A673 (cell line): ENCODE measurements around the gene PALLD. TPM values are rescaled to one million over a fixed set of nuclear protein-coding genes. Genes with fewer than 3 reads are reported as not detected.

Experiments
- BruUV-seq: library from RNA; stranded (reverse); fragments of 400-500 nt; replicated peaks from 2 replicates; lab custom pipeline; 2021; lab: Mats Ljungman, UMichigan
- CTCF ChIA-PET: fragments of 300-600 bp; sonication (Branson Sonifier 250); formaldehyde crosslinking; loops from one replicate; lab custom pipeline; 2022; ENCODE audit warnings: antibody characterized with exemption; lab: Charles Lee
- POLR2A ChIA-PET: fragments of 300-600 bp; sonication (Branson Sonifier 250); formaldehyde crosslinking; loops from one replicate; lab custom pipeline; 2022; ENCODE audit warnings: antibody characterized with exemption; ENCODE audit not compliant: low non-redundant PET; lab: Charles Lee
- DNase-seq: peaks from one replicate; pipeline ENCODE4 v3.0.0-alpha.2; 2015; ENCODE audit warnings: low spot score
- H3K27ac ChIP-seq: fragments of 200-600 bp; sonication (generic); 2 replicates; pipeline ENCODE4 v1.5.1; 2016; ENCODE audit warnings: mixed run types, low read depth, mild to moderate bottlenecking, mixed read lengths, antibody characterized with exemption, low read length; ENCODE audit not compliant: poor library complexity, severe bottlenecking
- H3K27me3 ChIP-seq: fragments of 200-600 bp; sonication (generic); replicated peaks from 2 replicates; pipeline ENCODE4 v1.6.1; 2017; ENCODE audit warnings: mixed run types, low read depth, mild to moderate bottlenecking, mixed read lengths, antibody characterized with exemption, low read length; ENCODE audit not compliant: insufficient read depth, poor library complexity
- H3K36me3 ChIP-seq: fragments of 200-600 bp; sonication (generic); 2 replicates; pipeline ENCODE4 v1.6.1; 2016; ENCODE audit warnings: mixed run types, mild to moderate bottlenecking, mixed read lengths, antibody characterized with exemption, low read length; ENCODE audit not compliant: insufficient read depth, poor library complexity, severe bottlenecking
- H3K4me1 ChIP-seq: fragments of 200-600 bp; sonication (generic); 2 replicates; pipeline ENCODE4 v1.6.1; 2017; ENCODE audit warnings: mixed run types, mild to moderate bottlenecking, mixed read lengths, antibody characterized with exemption, low read length; ENCODE audit not compliant: insufficient read depth, poor library complexity, severe bottlenecking
- H3K4me3 ChIP-seq: fragments of 200-600 bp; sonication (generic); 2 replicates; pipeline ENCODE4 v1.5.1; 2016; ENCODE audit warnings: low read depth, mixed run types, mild to moderate bottlenecking, mixed read lengths, low read length; ENCODE audit not compliant: poor library complexity, severe bottlenecking
- H3K9me3 ChIP-seq: fragments of 200-600 bp; sonication (generic); 2 replicates; pipeline ENCODE4 v1.6.1; 2016; ENCODE audit warnings: mixed run types, low read depth, mild to moderate bottlenecking, mixed read lengths, antibody characterized with exemption, low read length; ENCODE audit not compliant: poor library complexity, severe bottlenecking
- EZH2 ChIP-seq: fragments of 200-600 bp; sonication (generic); IDR thresholded peaks from 2 replicates; pipeline ENCODE4 v1.6.1; 2017; ENCODE audit warnings: borderline replicate concordance, low read depth, mild to moderate bottlenecking, mixed read lengths, antibody characterized with exemption, low read length; ENCODE audit not compliant: poor library complexity, severe bottlenecking
- intact Hi-C: fragments of 100-400 bp; cut with micrococcal nuclease; formaldehyde crosslinking; loops from one replicate; pipeline ENCODE4 v1.10.0; 2022; ENCODE audit not compliant: unreplicated experiment
- total RNA-seq: library from RNA; stranded (reverse); gene quantifications from 2 replicates; pipeline ENCODE4 v1.2.3, GENCODE V29; 2021
- TF ChIP-seq, protein P1 (sequence below): fragments of 300-800, 200-600 bp; sonication (generic); conservative IDR thresholded peaks from 2 replicates; pipeline ENCODE4 v1.5.1; 2017; ENCODE audit warnings: low read depth, mild to moderate bottlenecking, antibody characterized with exemption, low read length, moderate library complexity, mixed read lengths

The PALLD gene
- total RNA-seq, 1 experiment from 2014 or later = 44.1 TPM

DNA sequence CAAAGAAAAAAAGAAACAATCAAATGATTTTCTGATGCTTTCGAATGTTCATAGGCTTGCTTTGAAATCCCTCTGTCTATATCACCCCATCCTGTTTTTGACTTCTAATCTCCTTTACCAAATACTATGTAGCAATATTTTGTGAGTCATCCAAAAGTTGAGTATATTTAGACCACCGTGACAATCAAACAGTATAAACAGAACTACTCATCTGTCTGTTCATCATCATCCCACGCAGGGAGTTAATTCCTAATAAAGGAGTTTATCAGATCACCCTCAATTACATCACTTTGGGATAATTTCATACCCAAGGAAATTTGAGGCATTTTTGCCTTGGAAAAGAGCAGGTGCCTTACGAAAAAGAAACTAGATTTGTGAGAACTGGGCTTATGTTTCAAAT lies 300.3 kb downstream of the PALLD start:
- Histone ChIP-seq H3K4me1 (peaks cover 46% of the 10 kb centered on the region), H3K36me3 (no peaks in the 10 kb centered on the region), H3K9me3 (no peaks in the 10 kb centered on the region), H3K27ac (peak overlapping the region; percentile 87), H3K27me3 (no peaks in the 10 kb centered on the region), H3K4me3 (peak overlapping the region; percentile 28)
- no TSS peak for BruUV-seq
- no peak for TF ChIP-seq EZH2
- TF ChIP-seq, protein P1, sequence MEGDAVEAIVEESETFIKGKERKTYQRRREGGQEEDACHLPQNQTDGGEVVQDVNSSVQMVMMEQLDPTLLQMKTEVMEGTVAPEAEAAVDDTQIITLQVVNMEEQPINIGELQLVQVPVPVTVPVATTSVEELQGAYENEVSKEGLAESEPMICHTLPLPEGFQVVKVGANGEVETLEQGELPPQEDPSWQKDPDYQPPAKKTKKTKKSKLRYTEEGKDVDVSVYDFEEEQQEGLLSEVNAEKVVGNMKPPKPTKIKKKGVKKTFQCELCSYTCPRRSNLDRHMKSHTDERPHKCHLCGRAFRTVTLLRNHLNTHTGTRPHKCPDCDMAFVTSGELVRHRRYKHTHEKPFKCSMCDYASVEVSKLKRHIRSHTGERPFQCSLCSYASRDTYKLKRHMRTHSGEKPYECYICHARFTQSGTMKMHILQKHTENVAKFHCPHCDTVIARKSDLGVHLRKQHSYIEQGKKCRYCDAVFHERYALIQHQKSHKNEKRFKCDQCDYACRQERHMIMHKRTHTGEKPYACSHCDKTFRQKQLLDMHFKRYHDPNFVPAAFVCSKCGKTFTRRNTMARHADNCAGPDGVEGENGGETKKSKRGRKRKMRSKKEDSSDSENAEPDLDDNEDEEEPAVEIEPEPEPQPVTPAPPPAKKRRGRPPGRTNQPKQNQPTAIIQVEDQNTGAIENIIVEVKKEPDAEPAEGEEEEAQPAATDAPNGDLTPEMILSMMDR = no peak
- intact Hi-C loops = no loop called here
- ChIA-PET POLR2A (no interaction called here), CTCF (no interaction called here)
- peak; percentile 73 for DNase-seq

- TF ChIP-seq EZH2 = no peak
- TF ChIP-seq, protein P1 = no peak
- ChIA-PET POLR2A (no interaction called here), CTCF (no interaction called here)
- Histone ChIP-seq H3K36me3 (no peaks in the 10 kb centered on the region), H3K27me3 (no peaks in the 10 kb centered on the region), H3K4me1 (peaks cover 46% of the 10 kb centered on the region), H3K27ac (peak overlapping the region; percentile 87), H3K9me3 (no peaks in the 10 kb centered on the region), H3K4me3 (peak overlapping the region; percentile 28)
- no TSS peak for BruUV-seq
- peak; percentile 68 for DNase-seq
- intact Hi-C loops = loop anchor here (2.0 kb wide), 1 partner anchor 21 kb away; no protein-coding TSS in a partner anchor
These were observed 301.0 kb downstream of the PALLD start for GRCh38 chr4:168797738-168798375.

GRCh38 chr4:168800926-168801325 lies 304.1 kb downstream of the PALLD start:
- peaks cover 40% of the 10 kb centered on the region for H3K4me1 ChIP-seq
- CTCF ChIA-PET = interaction anchor here (0.5 kb wide), 1 partner anchor 192 kb away, joined by 3 read pairs; no protein-coding TSS in a partner anchor

More at GRCh38 chr4:168800926-168801325, 304.1 kb downstream of the PALLD start:
- H3K4me3 ChIP-seq = no peak overlapping the region
- H3K36me3 ChIP-seq = no peaks in the 10 kb centered on the region
- POLR2A ChIA-PET = no interaction called here
- intact Hi-C loops = no loop called here
- H3K27ac ChIP-seq = no peak overlapping the region
- H3K27me3 ChIP-seq = no peaks in the 10 kb centered on the region
- no peak for TF ChIP-seq EZH2
- TF ChIP-seq, protein P1 = no peak
- no TSS peak for BruUV-seq
- DNase-seq = no peak
- no peaks in the 10 kb centered on the region for H3K9me3 ChIP-seq
